Measurements from ENCODE around the gene HMX1.

Gene HMX1

GRCh38 chr4:8846826-8847225 lies 24.8 kb downstream of the HMX1 start:
- Histone ChIP-seq H3K79me2 (ENCODE audit: control insufficient read depth, insufficient read depth, low read length) (no peaks in the 10 kb centered on the region), H2BK120ac (ENCODE audit: low read depth, low read length) (no peak overlapping the region), H3K4me2 (ENCODE audit: low read length) (no peak overlapping the region), H4K8ac (ENCODE audit: low read depth, low read length) (no peak overlapping the region), H3K9ac (ENCODE audit: low read length) (no peak overlapping the region), H2BK5ac (ENCODE audit: low read length) (no peak overlapping the region), H3K23ac (ENCODE audit: low read length) (no peak overlapping the region), H3K56ac (ENCODE audit: low read length) (no peak overlapping the region), H3K4me3 (ENCODE audit: low read length) (no peak overlapping the region), H3K18ac (ENCODE audit: low read length) (no peak overlapping the region), H4K5ac (ENCODE audit: low read length) (no peak overlapping the region), H3K36me3 (ENCODE audit: control insufficient read depth, insufficient read depth, low read length) (no peaks in the 10 kb centered on the region), H3K4ac (ENCODE audit: low read depth, low read length) (no peak overlapping the region), H2AK5ac (ENCODE audit: low read length) (no peak overlapping the region), H3K27me3 (ENCODE audit: insufficient read depth, low read length, poor library complexity) (no peaks in the 10 kb centered on the region), H3K4me1 (ENCODE audit: control insufficient read depth, low read depth, low read length) (no peaks in the 10 kb centered on the region), H3K27ac (ENCODE audit: low read depth, low read length) (no peak overlapping the region), H2BK15ac (replicated peaks; ENCODE audit: low read depth) (no peak overlapping the region), H3K79me1 (ENCODE audit: low read length) (no peaks in the 10 kb centered on the region)
- WGBS (ENCODE audit: extremely low coverage, insufficient coverage, low lambda C conversion rate): no CpG with 5 or more reads among the region's 3 CpGs
- DNase-seq: no peak

DNA sequence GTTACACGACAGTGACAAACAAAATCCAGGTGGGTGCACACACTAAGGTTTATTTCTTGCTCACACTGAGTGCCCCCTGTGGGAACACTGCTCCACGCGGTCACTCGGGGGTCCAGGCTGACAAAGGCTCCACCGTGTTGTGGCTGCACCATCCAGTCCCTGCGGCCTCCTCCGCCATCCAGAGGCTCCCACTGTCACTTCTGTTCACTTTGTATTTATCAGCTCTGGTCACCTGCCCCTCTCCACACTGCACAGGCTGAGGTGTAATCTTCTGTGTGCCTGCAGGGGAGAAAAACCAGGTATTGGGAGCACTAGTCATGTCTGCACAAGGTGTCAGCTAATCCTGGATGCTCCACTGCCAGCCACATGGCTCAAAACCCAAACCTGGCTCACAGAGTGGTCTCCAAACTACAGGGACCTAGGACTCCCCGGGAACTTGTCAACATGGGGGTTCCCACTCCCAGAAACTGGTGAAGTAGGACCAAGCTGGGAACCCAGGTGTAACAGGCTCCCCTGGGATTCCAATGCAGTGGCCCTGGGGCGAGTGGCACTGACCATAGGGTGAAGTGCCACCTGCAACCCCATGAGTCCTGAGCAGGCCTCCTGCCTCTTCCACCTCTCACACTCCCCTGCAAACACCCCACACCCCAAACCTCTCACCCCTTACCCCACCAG lies 25.5 kb downstream of the HMX1 start:
- Histone ChIP-seq H4K8ac (ENCODE audit: low read depth, low read length) (no peak overlapping the region), H3K27me3 (ENCODE audit: insufficient read depth, low read length, poor library complexity) (no peaks in the 10 kb centered on the region), H3K36me3 (ENCODE audit: control insufficient read depth, insufficient read depth, low read length) (no peaks in the 10 kb centered on the region), H3K79me1 (ENCODE audit: low read length) (no peaks in the 10 kb centered on the region), H4K5ac (ENCODE audit: low read length) (no peak overlapping the region), H3K4me2 (ENCODE audit: low read length) (no peak overlapping the region), H3K4me1 (ENCODE audit: control insufficient read depth, low read depth, low read length) (no peaks in the 10 kb centered on the region), H3K4me3 (ENCODE audit: low read length) (no peak overlapping the region), H2BK120ac (ENCODE audit: low read depth, low read length) (no peak overlapping the region), H3K18ac (ENCODE audit: low read length) (no peak overlapping the region), H2AK5ac (ENCODE audit: low read length) (no peak overlapping the region), H3K27ac (ENCODE audit: low read depth, low read length) (no peak overlapping the region), H2BK5ac (ENCODE audit: low read length) (no peak overlapping the region), H3K56ac (ENCODE audit: low read length) (no peak overlapping the region), H3K9ac (ENCODE audit: low read length) (no peak overlapping the region), H3K4ac (ENCODE audit: low read depth, low read length) (no peak overlapping the region), H2BK15ac (replicated peaks; ENCODE audit: low read depth) (no peak overlapping the region), H3K79me2 (ENCODE audit: control insufficient read depth, insufficient read depth, low read length) (no peaks in the 10 kb centered on the region), H3K23ac (ENCODE audit: low read length) (no peak overlapping the region)
- WGBS (ENCODE audit: extremely low coverage, insufficient coverage, low lambda C conversion rate): no CpG with 5 or more reads among the region's 9 CpGs
- DNase-seq: no peak

GRCh38 chr4:8844976-8845690 lies 26.5 kb downstream of the HMX1 start:
- Histone ChIP-seq H3K27ac (ENCODE audit: low read depth, low read length) (no peak overlapping the region), H3K27me3 (ENCODE audit: insufficient read depth, low read length, poor library complexity) (no peaks in the 10 kb centered on the region), H2BK15ac (replicated peaks; ENCODE audit: low read depth) (no peak overlapping the region), H2BK120ac (ENCODE audit: low read depth, low read length) (no peak overlapping the region), H3K23ac (ENCODE audit: low read length) (no peak overlapping the region), H3K9ac (ENCODE audit: low read length) (no peak overlapping the region), H3K4ac (ENCODE audit: low read depth, low read length) (no peak overlapping the region), H2AK5ac (ENCODE audit: low read length) (no peak overlapping the region), H3K79me2 (ENCODE audit: control insufficient read depth, insufficient read depth, low read length) (no peaks in the 10 kb centered on the region), H3K18ac (ENCODE audit: low read length) (no peak overlapping the region), H3K36me3 (ENCODE audit: control insufficient read depth, insufficient read depth, low read length) (no peaks in the 10 kb centered on the region), H3K4me1 (ENCODE audit: control insufficient read depth, low read depth, low read length) (no peaks in the 10 kb centered on the region), H2BK5ac (ENCODE audit: low read length) (no peak overlapping the region), H3K4me3 (ENCODE audit: low read length) (no peak overlapping the region), H4K5ac (ENCODE audit: low read length) (no peak overlapping the region), H4K8ac (ENCODE audit: low read depth, low read length) (no peak overlapping the region), H3K79me1 (ENCODE audit: low read length) (no peaks in the 10 kb centered on the region), H3K4me2 (ENCODE audit: low read length) (no peak overlapping the region), H3K56ac (ENCODE audit: low read length) (no peak overlapping the region)
- DNase-seq: no peak
- WGBS (ENCODE audit: extremely low coverage, insufficient coverage, low lambda C conversion rate): no CpG with 5 or more reads among the region's 14 CpGs

- Histone ChIP-seq H3K4me3 (ENCODE audit: low read length) (no peak overlapping the region), H3K18ac (ENCODE audit: low read length) (no peak overlapping the region), H3K4ac (ENCODE audit: low read depth, low read length) (no peak overlapping the region), H3K36me3 (ENCODE audit: control insufficient read depth, insufficient read depth, low read length) (no peaks in the 10 kb centered on the region), H3K4me2 (ENCODE audit: low read length) (no peak overlapping the region), H2BK5ac (ENCODE audit: low read length) (no peak overlapping the region), H3K9ac (ENCODE audit: low read length) (no peak overlapping the region), H3K27me3 (ENCODE audit: insufficient read depth, low read length, poor library complexity) (no peaks in the 10 kb centered on the region), H3K23ac (ENCODE audit: low read length) (no peak overlapping the region), H3K79me1 (ENCODE audit: low read length) (no peaks in the 10 kb centered on the region), H3K27ac (ENCODE audit: low read depth, low read length) (no peak overlapping the region), H2BK120ac (ENCODE audit: low read depth, low read length) (no peak overlapping the region), H4K8ac (ENCODE audit: low read depth, low read length) (no peak overlapping the region), H2AK5ac (ENCODE audit: low read length) (no peak overlapping the region), H3K79me2 (ENCODE audit: control insufficient read depth, insufficient read depth, low read length) (no peaks in the 10 kb centered on the region), H2BK15ac (replicated peaks; ENCODE audit: low read depth) (no peak overlapping the region), H4K5ac (ENCODE audit: low read length) (no peak overlapping the region), H3K4me1 (ENCODE audit: control insufficient read depth, low read depth, low read length) (no peaks in the 10 kb centered on the region), H3K56ac (ENCODE audit: low read length) (no peak overlapping the region)
- DNase-seq: no peak
- no CpG with 5 or more reads among the region's 3 CpGs for whole genome bisulfite sequencing (ENCODE audit: extremely low coverage, insufficient coverage, low lambda C conversion rate)
Observed at GRCh38 chr4:8843597-8843996, 28.0 kb downstream of the HMX1 start.

DNA sequence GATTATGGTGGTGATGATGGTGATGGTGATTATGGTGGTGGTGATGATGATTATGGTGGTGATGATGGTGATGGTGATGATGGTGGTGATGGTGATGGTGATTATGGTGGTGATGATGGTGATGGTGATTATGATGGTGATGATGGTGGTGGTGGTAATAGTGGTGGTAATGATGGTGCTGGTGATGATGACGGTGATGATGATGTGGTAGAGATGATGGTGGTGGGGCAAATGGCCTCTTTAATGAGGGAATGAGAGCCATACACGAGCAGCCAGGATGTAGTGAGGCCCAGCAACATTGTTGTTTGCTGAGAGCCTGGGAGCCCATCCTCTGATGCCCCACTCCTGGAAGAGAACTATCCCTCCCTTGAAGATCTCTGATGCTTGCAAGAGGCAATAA lies 29.0 kb downstream of the HMX1 start:
- Histone ChIP-seq H4K5ac (ENCODE audit: low read length) (no peak overlapping the region), H3K27ac (ENCODE audit: low read depth, low read length) (no peak overlapping the region), H4K8ac (ENCODE audit: low read depth, low read length) (no peak overlapping the region), H3K18ac (ENCODE audit: low read length) (no peak overlapping the region), H3K79me2 (ENCODE audit: control insufficient read depth, insufficient read depth, low read length) (no peaks in the 10 kb centered on the region), H3K9ac (ENCODE audit: low read length) (no peak overlapping the region), H3K4ac (ENCODE audit: low read depth, low read length) (no peak overlapping the region), H3K4me3 (ENCODE audit: low read length) (no peak overlapping the region), H3K36me3 (ENCODE audit: control insufficient read depth, insufficient read depth, low read length) (no peaks in the 10 kb centered on the region), H2BK5ac (ENCODE audit: low read length) (no peak overlapping the region), H3K4me1 (ENCODE audit: control insufficient read depth, low read depth, low read length) (no peaks in the 10 kb centered on the region), H2AK5ac (ENCODE audit: low read length) (no peak overlapping the region), H2BK120ac (ENCODE audit: low read depth, low read length) (no peak overlapping the region), H3K27me3 (ENCODE audit: insufficient read depth, low read length, poor library complexity) (no peaks in the 10 kb centered on the region), H3K56ac (ENCODE audit: low read length) (no peak overlapping the region), H3K4me2 (ENCODE audit: low read length) (no peak overlapping the region), H3K23ac (ENCODE audit: low read length) (no peak overlapping the region), H2BK15ac (replicated peaks; ENCODE audit: low read depth) (no peak overlapping the region), H3K79me1 (ENCODE audit: low read length) (no peaks in the 10 kb centered on the region)
- no CpG with 5 or more reads among the region's 2 CpGs for WGBS (ENCODE audit: extremely low coverage, insufficient coverage, low lambda C conversion rate)
- DNase-seq: no peak
